Measurements from ENCODE around the gene ADAMTS9.

DNA sequence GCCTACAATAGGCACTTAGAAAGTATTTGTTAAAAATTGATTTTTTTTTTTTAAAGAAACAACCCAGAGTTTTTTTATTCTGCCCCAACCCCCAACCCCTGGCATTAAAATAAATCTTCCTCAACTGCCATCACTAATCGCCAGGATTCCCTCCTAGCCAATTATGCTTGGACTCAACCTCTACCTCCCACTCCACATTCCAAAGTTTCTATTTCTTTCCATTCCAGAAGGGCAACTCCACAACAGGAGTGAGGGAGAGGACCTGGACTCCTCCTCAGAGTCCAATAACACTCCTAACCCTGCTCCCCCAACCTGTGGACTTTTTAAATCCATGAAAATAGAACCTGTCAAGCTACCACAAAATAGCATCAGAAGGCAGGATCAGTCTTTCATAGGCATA is 99.4 kb downstream of the ADAMTS9 start:
- TF ChIP-seq, protein P1, sequence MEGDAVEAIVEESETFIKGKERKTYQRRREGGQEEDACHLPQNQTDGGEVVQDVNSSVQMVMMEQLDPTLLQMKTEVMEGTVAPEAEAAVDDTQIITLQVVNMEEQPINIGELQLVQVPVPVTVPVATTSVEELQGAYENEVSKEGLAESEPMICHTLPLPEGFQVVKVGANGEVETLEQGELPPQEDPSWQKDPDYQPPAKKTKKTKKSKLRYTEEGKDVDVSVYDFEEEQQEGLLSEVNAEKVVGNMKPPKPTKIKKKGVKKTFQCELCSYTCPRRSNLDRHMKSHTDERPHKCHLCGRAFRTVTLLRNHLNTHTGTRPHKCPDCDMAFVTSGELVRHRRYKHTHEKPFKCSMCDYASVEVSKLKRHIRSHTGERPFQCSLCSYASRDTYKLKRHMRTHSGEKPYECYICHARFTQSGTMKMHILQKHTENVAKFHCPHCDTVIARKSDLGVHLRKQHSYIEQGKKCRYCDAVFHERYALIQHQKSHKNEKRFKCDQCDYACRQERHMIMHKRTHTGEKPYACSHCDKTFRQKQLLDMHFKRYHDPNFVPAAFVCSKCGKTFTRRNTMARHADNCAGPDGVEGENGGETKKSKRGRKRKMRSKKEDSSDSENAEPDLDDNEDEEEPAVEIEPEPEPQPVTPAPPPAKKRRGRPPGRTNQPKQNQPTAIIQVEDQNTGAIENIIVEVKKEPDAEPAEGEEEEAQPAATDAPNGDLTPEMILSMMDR (IDR thresholded peaks at IDR 0.05): no peak
- TF ChIP-seq EZH2 (IDR thresholded peaks at IDR 0.05) (no peak), EZH2phosphoT487 (IDR thresholded peaks at IDR 0.05) (no peak)

Data from neural progenitor cell (in vitro differentiated cells).